Small intestine (tissue), 16 donors: Measurements from ENCODE around the gene MAP3K5. TPM values are rescaled to one million over a fixed set of nuclear protein-coding genes. Genes with fewer than 3 reads are reported as not detected.

Experiments
- DNase-seq, 2 donors: peaks; one replicate each; pipeline versions ENCODE4 v3.0.0 to v3.0.0-alpha.2; 2013
- FAIRE-seq: peaks from 2 replicates; lab custom pipeline; 2012; peaks lifted over from hg19 to GRCh38; lab: Jason Lieb, UNC
- H3K27ac ChIP-seq, 3 donors: one replicate each; pipeline ENCODE4 v1.5.1; 2013; ENCODE audit warnings: low read length in 2 of 3, mild to moderate bottlenecking in 2 of 3, control low read depth in 1 of 3, inconsistent platforms in 1 of 3, low read depth in 1 of 3, moderate library complexity in 1 of 3
- H3K27me3 ChIP-seq, 3 donors: one replicate each; pipeline ENCODE4 v1.6.1; 2013; ENCODE audit warnings: low read length in 3 of 3, inconsistent platforms in 1 of 3; ENCODE audit not compliant: control insufficient read depth in 3 of 3, insufficient read depth in 3 of 3
- H3K36me3 ChIP-seq, 3 donors: one replicate each; pipeline ENCODE4 v1.6.1; 2013; ENCODE audit warnings: low read length in 3 of 3, inconsistent platforms in 1 of 3, low read depth in 1 of 3, mild to moderate bottlenecking in 1 of 3, moderate library complexity in 1 of 3; ENCODE audit not compliant: control insufficient read depth in 3 of 3, insufficient read depth in 2 of 3
- H3K4me1 ChIP-seq, 3 donors: one replicate each; pipeline ENCODE4 v1.6.1; 2013; ENCODE audit warnings: low read length in 2 of 3, inconsistent platforms in 1 of 3, low read depth in 1 of 3, mild to moderate bottlenecking in 1 of 3, moderate library complexity in 1 of 3; ENCODE audit not compliant: control insufficient read depth in 3 of 3, insufficient read depth in 2 of 3
- H3K4me3 ChIP-seq, 3 donors: one replicate each; pipeline ENCODE4 v1.5.1; 2013; ENCODE audit warnings: low read length in 3 of 3, control low read depth in 1 of 3, inconsistent platforms in 1 of 3, low read depth in 1 of 3, mild to moderate bottlenecking in 1 of 3, moderate library complexity in 1 of 3
- H3K9me3 ChIP-seq, 2 donors: one replicate each; pipeline ENCODE4 v1.6.1; 2013; ENCODE audit warnings: low read depth in 1 of 2, low read length in 1 of 2; ENCODE audit not compliant: control insufficient read depth in 2 of 2, insufficient read depth in 1 of 2
- WGBS, 3 donors: extraction: QIAGEN DNeasy Blood & Tissue Kit; methylation state at CpG; one replicate each; pipeline ENCODE4 v1.1.7; 2013; 5-methylcytosine and 5-hydroxymethylcytosine counted together
- long read RNA-seq, 10 donors: transcript quantifications; one replicate each; lab custom pipeline, GENCODE V29; 2026
- polyA plus RNA-seq, 4 donors: library from polyadenylated mRNA; stranded (reverse) in 3 of 4; unstranded in 1 of 4; fragments of 200-250 nt in 3 of 4; fragments of 120-200 nt in 1 of 4; gene quantifications; one replicate each; pipeline versions ENCODE4 v1.2.1 to v1.2.3, GENCODE V29; 2013
- donor health status: healthy with polysubstance abuse.
- donor health status: control.
- donor health status: control.
- donor health status: Bipolar disorder and iron deficiency.
- donor health status: healthy.

The MAP3K5 gene, protein sequence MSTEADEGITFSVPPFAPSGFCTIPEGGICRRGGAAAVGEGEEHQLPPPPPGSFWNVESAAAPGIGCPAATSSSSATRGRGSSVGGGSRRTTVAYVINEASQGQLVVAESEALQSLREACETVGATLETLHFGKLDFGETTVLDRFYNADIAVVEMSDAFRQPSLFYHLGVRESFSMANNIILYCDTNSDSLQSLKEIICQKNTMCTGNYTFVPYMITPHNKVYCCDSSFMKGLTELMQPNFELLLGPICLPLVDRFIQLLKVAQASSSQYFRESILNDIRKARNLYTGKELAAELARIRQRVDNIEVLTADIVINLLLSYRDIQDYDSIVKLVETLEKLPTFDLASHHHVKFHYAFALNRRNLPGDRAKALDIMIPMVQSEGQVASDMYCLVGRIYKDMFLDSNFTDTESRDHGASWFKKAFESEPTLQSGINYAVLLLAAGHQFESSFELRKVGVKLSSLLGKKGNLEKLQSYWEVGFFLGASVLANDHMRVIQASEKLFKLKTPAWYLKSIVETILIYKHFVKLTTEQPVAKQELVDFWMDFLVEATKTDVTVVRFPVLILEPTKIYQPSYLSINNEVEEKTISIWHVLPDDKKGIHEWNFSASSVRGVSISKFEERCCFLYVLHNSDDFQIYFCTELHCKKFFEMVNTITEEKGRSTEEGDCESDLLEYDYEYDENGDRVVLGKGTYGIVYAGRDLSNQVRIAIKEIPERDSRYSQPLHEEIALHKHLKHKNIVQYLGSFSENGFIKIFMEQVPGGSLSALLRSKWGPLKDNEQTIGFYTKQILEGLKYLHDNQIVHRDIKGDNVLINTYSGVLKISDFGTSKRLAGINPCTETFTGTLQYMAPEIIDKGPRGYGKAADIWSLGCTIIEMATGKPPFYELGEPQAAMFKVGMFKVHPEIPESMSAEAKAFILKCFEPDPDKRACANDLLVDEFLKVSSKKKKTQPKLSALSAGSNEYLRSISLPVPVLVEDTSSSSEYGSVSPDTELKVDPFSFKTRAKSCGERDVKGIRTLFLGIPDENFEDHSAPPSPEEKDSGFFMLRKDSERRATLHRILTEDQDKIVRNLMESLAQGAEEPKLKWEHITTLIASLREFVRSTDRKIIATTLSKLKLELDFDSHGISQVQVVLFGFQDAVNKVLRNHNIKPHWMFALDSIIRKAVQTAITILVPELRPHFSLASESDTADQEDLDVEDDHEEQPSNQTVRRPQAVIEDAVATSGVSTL (N-terminal part only)
- polyA plus RNA-seq = 1 to 10 TPM; 5.4 to 9.5 (median 7.0) TPM
- long read RNA-seq, donor 1 = 0 reads
- long read RNA-seq, donor 2 = 0 reads
- long read RNA-seq, donor 3, partial matches to known transcripts = 9 of 9 reads
- long read RNA-seq, donor 3, other reads (novel, unspliced or antisense) = 0 of 9 reads
- long read RNA-seq, donor 4 = 0 reads
- long read RNA-seq, donor 5 = 0 reads
- long read RNA-seq, donor 6, partial matches to known transcripts = 12 of 12 reads
- long read RNA-seq, donor 6, other reads (novel, unspliced or antisense) = 0 of 12 reads
- long read RNA-seq, donor 7, full-length matches to known transcripts = 1 of 1 reads
- long read RNA-seq, donor 7, partial matches to known transcripts = 0 of 1 reads
- long read RNA-seq, donor 7, other reads (novel, unspliced or antisense) = 0 of 1 reads
- long read RNA-seq, donor 8 = 0 reads
- long read RNA-seq, donor 9 = 0 reads
- long read RNA-seq, donor 10, partial matches to known transcripts = 9 of 9 reads
- long read RNA-seq, donor 10, other reads (novel, unspliced or antisense) = 0 of 9 reads

DNA sequence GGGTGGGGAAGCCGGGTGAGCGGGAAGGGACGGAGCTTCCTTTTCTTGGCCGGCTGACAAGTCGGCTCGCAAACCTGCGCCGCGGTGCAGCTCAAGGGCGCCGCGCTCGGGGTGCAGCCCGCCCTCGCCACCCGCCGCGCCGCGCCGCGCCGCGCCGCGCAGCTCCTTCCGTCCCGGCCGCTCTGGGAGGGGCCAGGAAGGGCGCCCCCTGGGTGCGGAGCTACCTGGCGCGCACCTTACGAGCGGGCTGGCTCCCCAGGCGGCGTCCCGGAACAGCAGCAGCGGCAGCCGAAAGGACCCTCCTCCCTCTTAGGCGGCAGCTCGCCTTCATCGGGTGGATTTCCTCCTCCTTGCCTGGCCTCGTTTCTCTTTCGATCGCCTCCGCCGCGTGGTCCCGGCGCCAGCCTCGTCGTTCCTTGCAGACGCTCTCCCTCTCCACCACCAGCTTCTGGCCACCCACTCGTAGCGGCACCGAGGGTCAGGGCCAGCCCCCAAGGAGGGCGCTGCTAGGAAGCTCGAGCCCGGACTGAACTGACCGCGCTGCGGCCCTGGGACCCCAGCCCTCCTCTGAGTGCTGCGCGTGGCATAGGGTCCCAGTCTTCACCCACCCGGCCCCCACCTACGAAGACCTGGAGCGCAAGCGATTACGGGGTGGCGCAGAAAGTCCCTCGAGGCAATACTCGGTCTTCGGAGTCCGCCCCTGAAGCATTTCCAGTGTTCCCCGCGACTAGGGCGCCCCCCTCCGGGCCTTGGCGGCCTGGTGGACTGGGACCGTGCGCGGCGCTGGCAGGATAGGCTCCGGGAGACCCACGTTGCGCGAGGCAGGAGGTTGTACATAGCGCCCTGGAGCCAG, at the start of gene MAP3K5:
Gene MAP3K5 (minus strand): TSS at position 68 of the 853 bp plus-strand sequence. CDS start 320 bp downstream, outside the sequence.
- DNase-seq (peak; percentile 95 to 96), FAIRE-seq (no peak)
- WGBS, 3 donors = 0 to 1% (median 0%) methylated on average over 60 to 89 of the region's 89 CpGs
- Histone ChIP-seq H3K27me3 (no peaks in the 10 kb centered on the region), H3K4me3 (peak within 1 kb of the TSS; percentile 89 to 95 (median 94)), H3K27ac (peak within 1 kb of the TSS; percentile 94 to 97 (median 96)), H3K9me3 (no peaks in the 10 kb centered on the region), H3K36me3 (no peaks in the 10 kb centered on the region), H3K4me1 (peaks cover 4 to 12% (median 9%) of the 10 kb centered on the region in 3 donors)

DNA sequence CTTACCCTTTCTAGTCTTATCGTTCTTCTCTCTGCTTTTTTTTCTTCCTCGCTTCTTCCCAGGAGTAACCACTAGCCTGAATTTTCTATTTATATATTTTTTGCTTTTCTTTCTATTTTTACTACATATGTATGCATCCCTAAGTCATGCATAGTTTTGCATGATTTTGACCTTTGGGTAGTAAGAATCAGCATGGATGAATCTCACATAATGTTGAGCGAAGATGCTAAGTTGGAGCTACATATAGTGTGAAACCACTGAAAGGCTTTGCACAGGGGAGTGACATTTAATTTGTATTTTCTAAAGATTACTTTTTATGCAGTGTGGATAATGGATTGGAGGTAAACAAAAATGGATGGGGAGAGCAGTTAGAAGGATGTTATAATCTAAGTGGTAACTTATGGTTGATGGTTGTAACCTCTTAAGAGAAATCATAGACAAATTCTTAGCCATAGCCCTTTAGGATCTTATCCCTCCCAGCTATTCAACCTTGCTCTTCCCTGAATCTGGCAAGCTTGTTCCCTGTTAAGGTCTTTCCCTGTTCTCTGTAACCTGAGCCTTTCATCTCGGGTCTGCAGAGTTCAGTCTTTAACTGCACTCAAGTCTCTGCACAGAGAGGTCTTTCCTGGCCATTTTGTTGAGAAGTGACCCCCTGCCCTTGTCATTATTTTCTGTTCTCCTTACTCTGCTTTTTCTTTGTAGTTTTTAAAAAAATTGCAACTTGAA, 48.2 kb upstream of the MAP3K5 start:
- no peaks in the 10 kb centered on the region for H3K4me1 ChIP-seq
- no peaks in the 10 kb centered on the region for H3K9me3 ChIP-seq
- DNase-seq (no peak), FAIRE-seq (no peak)
- no peak overlapping the region for H3K4me3 ChIP-seq
- H3K27ac ChIP-seq = no peak overlapping the region
- 90 to 92% (median 92%) methylated on average over 4 of the region's 4 CpGs for WGBS, 3 donors
- peaks cover 0 to 7% (median 3%) of the 10 kb centered on the region in 3 donors for H3K36me3 ChIP-seq
- no peaks in the 10 kb centered on the region for H3K27me3 ChIP-seq

DNA sequence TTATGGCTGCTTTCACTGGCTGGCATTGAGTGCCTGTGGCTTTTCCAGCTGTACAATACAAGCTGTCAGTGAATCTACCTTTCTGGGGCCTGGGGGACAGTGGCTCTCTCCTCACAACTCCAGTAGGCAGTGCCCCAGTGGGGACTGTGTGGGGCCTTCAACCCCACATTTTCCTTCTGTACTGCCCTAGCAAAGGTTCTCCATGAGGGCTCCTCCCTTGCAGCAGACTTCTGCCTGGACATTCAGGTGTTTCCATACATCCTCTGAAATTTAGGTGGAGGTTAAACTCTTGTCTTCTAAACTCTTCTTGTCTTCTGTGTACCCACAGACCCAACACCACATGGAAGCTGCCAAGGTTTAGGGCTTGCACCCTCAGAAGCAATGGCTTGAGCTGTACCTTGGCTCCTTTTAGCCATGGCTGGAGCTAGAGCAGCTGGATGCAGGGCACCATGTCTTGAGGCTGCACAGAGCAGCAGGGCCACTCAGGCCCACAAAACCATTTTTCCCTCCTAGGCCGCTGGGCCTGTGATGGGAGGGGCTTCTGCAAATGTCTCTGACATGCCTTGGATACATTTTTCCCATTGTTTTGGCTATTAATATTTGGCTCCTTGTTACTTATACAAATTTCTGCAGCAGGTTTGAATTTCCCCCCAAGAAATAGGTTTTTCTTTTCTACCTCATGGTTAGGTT, 39.7 kb upstream of the MAP3K5 start:
- H3K27me3 ChIP-seq = no peaks in the 10 kb centered on the region
- peaks cover 0 to 13% of the 10 kb centered on the region in 2 donors for H3K9me3 ChIP-seq
- H3K27ac ChIP-seq = no peak overlapping the region
- no peak overlapping the region for H3K4me3 ChIP-seq
- WGBS, 3 donors = 100% methylated on average over 1 of the region's 1 CpG
- no peaks in the 10 kb centered on the region for H3K4me1 ChIP-seq
- FAIRE-seq (no peak), DNase-seq (no peak)
- H3K36me3 ChIP-seq = peaks cover 0 to 13% (median 7%) of the 10 kb centered on the region in 3 donors

DNA sequence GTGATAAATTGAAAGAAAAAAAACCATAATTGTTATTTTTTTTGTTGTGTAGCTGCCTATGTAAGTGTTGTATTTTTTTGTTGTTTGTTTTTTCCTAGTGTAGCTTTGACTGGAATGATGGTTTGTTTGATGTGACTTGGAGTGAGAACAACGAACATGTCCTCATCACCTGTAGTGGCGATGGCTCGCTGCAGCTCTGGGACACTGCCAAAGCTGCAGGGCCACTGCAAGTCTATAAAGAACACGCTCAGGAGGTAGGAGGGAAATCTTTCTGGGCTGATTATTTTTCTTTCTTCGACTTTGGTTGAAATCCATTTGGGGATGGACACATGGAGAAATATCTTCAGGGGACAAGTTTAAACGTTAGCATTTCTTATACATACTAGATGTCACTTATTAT, 33.9 kb upstream of the MAP3K5 start:
- 84 to 96% (median 91%) methylated on average over 6 of the region's 6 CpGs for WGBS, 3 donors
- peaks cover 0 to 12% (median 0%) of the 10 kb centered on the region in 3 donors for H3K4me1 ChIP-seq
- no peaks in the 10 kb centered on the region for H3K27me3 ChIP-seq
- no peak overlapping the region for H3K4me3 ChIP-seq
- peaks cover 0 to 11% (median 4%) of the 10 kb centered on the region in 3 donors for H3K36me3 ChIP-seq
- no peak overlapping the region for H3K27ac ChIP-seq
- DNase-seq = no peak
- peaks cover 0 to 2% of the 10 kb centered on the region in 2 donors for H3K9me3 ChIP-seq
- no peak for FAIRE-seq

DNA sequence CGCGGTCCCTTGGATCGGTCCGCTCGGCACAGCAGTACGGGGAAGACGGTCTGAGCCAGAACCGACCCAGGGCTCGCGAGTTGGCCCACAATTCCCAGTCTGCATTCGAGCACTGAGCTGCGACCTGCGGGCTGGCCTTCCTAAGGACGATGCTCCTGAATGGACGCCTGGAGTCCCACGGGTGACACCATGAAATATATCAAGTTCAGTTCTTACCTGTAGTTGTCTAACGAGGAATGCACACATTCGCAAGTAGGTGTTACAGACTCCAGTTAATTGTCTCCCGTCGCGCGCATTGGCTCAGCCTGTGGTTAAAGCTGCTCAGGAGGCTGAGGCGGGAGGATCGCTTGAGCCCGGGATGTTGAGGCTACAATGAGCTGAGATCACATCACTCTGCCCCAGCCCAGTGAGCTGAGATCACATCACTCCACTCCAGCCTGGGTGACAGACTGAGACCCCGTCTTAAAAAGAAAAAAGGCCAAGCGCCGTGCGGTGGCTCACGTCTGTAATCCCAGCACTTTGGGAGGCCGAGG, 30.9 kb upstream of the MAP3K5 start:
- FAIRE-seq (no peak), DNase-seq (no peak)
- Histone ChIP-seq H3K9me3 (no peaks in the 10 kb centered on the region), H3K27me3 (peaks cover 0 to 2% (median 0%) of the 10 kb centered on the region in 3 donors), H3K4me3 (peak overlapping the region in 2 of 3 donors; percentile 87 to 90), H3K36me3 (peaks cover 0 to 11% (median 2%) of the 10 kb centered on the region in 3 donors), H3K27ac (peak overlapping the region in 2 of 3 donors; percentile 49 to 92), H3K4me1 (peaks cover 0 to 12% (median 0%) of the 10 kb centered on the region in 3 donors)
- 50 to 57% (median 52%) methylated on average over 29 to 31 of the region's 31 CpGs for WGBS, 3 donors
